Motor neuron (in vitro differentiated cells): ENCODE data around the gene CTNNA3. TPM values are rescaled to one million over a fixed set of nuclear protein-coding genes. Genes with fewer than 3 reads are reported as not detected.

Experiments used
- ATAC-seq, 8 experiments: fragments of 200-7000 bp; cut with Tn5 transposase; replicated peaks in 6 of 8; 2 replicates each; pipeline ENCODE4 v1.8.0; 2021; ENCODE audit warnings: mild to moderate bottlenecking in 8 of 8, moderate library complexity in 8 of 8
- H3K27ac ChIP-seq, 2 donors: fragments of 250-450 bp; sonication (Bioruptor Pico); 2 replicates each; pipeline ENCODE4 v1.9.0; 2021; ENCODE audit warnings: antibody characterized with exemption in 2 of 2, mild to moderate bottlenecking in 2 of 2, moderate library complexity in 1 of 2
- H3K4me1 ChIP-seq, 2 donors: fragments of 250-450 bp; sonication (Bioruptor Pico); replicated peaks in 1 of 2; 2 replicates each; pipeline ENCODE4 v1.6.1; 2021; ENCODE audit warnings: antibody characterized with exemption in 2 of 2, mild to moderate bottlenecking in 2 of 2, moderate library complexity in 1 of 2
- H3K4me3 ChIP-seq, 5 donors: fragments of 250-450 bp; sonication (Bioruptor Pico); 2 replicates each; pipeline ENCODE4 v1.9.0; 2021; ENCODE audit warnings: antibody characterized with exemption in 5 of 5, mild to moderate bottlenecking in 5 of 5, moderate library complexity in 4 of 5
- WGBS, 10 experiments: fragments of 450-650 bp; shearing (Covaris generic); methylation state at CpG; one replicate each; pipeline ENCODE4 v1.0.0; 2022; 5-methylcytosine and 5-hydroxymethylcytosine counted together
- in situ Hi-C, 9 experiments: fragments of 400-800 bp; cut with MboI; loops; one replicate each; pipeline ENCODE4 v1.15.0; 2021; ENCODE audit warnings: low sequenced_read_pairs in 9 of 9, low pct_unique_long_range_greater_than_20kb in 2 of 9; ENCODE audit not compliant: unreplicated experiment in 9 of 9
- total RNA-seq, 8 experiments: library from RNA; unstranded; fragments of 300-600 nt; gene quantifications; 2 replicates each; pipeline versions ENCODE4 v1.2.3 to v1.2.4, GENCODE V29; 2022

The CTNNA3 gene
- total RNA-seq, 8 experiments from 2014 or later, result 0.05 to 4.6 (median 0.48) TPM

DNA sequence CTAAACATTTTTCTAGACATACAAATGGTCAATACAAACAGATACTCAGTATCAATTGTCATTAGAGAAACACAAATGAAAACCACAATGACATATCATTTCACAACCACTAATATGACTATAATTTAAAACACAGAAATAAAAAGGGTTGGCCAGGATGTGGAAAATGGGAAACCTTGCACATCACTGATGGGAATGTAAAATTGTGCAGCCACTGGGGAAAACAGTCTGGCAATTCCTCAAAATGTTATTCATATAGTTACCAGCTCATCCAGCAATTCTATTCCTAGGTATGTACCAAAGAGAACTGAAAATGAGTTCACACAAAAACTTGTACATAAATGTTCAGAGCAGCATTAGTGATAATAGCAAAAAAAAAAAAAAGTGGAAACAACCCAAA, 876.3 kb downstream of the CTNNA3 start:
- H3K4me3 ChIP-seq, result no peak overlapping the region
- H3K4me1 ChIP-seq, result peaks cover 3 to 9% of the 10 kb centered on the region in 2 donors
- in situ Hi-C loops, result no loop called here
- H3K27ac ChIP-seq, result no peak overlapping the region
- no peak for ATAC-seq

DNA sequence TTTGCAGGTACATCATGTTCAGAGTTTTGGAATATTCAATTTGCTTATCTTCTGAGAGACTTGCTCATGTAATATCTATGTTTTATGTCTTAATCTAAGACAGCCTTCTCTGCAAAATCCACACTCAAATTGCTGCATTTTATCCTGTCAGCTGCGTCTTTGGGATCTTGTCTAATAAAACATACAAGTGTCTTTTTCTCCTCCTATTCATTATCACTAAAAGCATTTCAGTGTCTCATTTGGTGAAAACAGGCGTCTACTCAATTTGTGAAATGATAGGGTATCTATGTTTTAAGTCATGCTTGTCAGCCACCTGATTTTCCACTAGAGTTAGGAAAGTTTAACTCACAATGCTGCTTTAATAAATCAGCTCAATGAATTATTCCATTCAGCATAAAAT, 882.9 kb downstream of the CTNNA3 start:
- in situ Hi-C loops, result no loop called here
- no peak overlapping the region for H3K27ac ChIP-seq
- WGBS, 10 experiments, result 0 to 89% (median 58%) methylated on average over 1 to 2 of the region's 2 CpGs; no CpG with 5 or more reads in 1 of the 10 experiments
- ATAC-seq, result no peak
- peaks cover 0 to 6% of the 10 kb centered on the region in 2 donors for H3K4me1 ChIP-seq
- no peak overlapping the region for H3K4me3 ChIP-seq

DNA sequence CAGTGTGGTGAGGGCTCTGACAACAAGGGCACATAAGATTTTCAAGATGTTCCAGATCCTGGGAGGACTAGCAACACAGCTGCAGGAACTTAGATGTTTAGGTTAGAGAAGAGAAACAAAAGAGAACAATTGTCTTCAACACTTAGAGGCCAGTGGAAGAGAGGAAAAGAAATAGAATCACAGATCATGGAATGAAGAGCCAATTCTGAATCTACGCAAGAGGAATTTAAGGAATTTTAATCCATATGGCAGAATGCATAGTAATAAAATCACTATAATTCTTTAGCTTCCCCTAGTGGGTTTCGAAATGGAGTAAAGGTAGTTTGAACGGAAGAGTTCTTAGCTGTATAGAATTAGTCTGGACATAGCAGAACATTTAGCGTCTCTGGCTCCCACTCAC, 884.8 kb downstream of the CTNNA3 start:
- peaks cover 0 to 6% of the 10 kb centered on the region in 2 donors for H3K4me1 ChIP-seq
- H3K27ac ChIP-seq, result no peak overlapping the region
- in situ Hi-C loops, result no loop called here
- H3K4me3 ChIP-seq, result no peak overlapping the region
- no peak for ATAC-seq
- WGBS, 10 experiments, result 32 to 100% (median 87%) methylated on average over 1 to 4 of the region's 4 CpGs

DNA sequence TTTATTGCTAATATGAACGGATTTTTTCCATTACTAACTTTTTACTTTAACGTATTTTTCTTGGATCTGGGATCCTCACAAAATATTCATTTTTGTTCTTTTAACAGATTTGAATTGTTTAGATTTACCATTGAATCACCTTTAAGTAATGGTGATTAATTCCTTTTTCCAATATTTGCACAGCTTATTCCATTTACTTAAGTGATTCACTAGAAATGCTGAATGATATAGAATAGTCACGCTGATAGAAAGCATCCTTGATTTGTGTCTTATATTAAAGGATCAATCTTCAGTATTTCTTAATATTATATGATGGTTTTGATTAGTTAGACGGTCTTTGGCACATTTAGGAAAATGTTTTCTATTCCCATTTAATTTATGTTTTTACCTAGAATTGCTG, 886.6 kb downstream of the CTNNA3 start:
- in situ Hi-C loops, result no loop called here
- no peak overlapping the region for H3K27ac ChIP-seq
- H3K4me3 ChIP-seq, result no peak overlapping the region
- 36 to 100% (median 89%) methylated on average over 2 to 4 of the region's 4 CpGs for WGBS, 10 experiments
- H3K4me1 ChIP-seq, result peaks cover 0 to 11% of the 10 kb centered on the region in 2 donors
- no peak for ATAC-seq

DNA sequence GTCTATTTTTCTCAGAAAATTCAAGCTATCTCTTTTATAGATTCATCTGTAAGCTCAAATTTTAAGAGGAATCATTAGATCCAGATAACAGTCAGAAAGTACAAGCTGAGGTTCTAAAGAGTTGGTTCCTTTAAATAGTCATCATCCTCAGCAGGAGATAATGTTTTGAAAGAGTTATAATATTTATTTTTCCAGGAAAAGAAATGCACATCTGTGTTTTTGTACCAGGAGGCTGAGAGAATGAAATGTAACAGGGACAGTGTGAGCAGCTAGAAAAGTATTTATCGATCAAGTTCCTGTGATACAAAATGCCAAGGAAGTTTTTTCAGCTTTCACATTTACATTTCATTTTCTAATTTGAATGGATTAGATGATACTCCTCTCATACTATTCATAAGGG, 890.4 kb downstream of the CTNNA3 start:
- in situ Hi-C loops, result no loop called here
- no peak for ATAC-seq
- 14 to 100% (median 95%) methylated on average over 1 of the region's 1 CpG; no CpG with 5 or more reads in 2 of the 10 experiments for WGBS, 10 experiments
- Histone ChIP-seq H3K4me3 (no peak overlapping the region), H3K27ac (no peak overlapping the region), H3K4me1 (peaks cover 0 to 5% of the 10 kb centered on the region in 2 donors)

DNA sequence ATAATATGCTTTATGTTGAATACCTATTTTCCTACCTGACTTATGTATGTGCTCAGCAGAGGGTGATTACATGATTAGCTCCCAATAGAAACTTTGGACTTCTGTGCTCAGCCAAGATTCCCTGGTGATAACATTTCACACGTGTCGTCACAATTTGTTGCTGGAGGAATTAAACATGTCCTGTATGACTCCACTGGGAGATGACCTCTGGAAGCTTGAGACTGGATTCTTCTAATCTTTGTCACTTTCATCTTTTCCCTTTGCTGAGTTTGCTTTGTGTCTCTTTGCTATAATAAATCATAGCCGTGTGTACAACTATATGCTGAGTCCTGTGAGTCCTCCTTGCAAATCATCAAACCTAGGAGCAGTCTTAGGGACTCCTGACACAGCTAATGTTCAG, 891.0 kb downstream of the CTNNA3 start:
- no peak overlapping the region for H3K4me3 ChIP-seq
- 20 to 71% (median 40%) methylated on average over 1 to 3 of the region's 3 CpGs; no CpG with 5 or more reads in 1 of the 10 experiments for WGBS, 10 experiments
- ATAC-seq, result peak in 5 of 8 experiments; percentile 35 to 84 (median 77)
- in situ Hi-C loops, result no loop called here
- peaks cover 0 to 5% of the 10 kb centered on the region in 2 donors for H3K4me1 ChIP-seq
- no peak overlapping the region for H3K27ac ChIP-seq

DNA sequence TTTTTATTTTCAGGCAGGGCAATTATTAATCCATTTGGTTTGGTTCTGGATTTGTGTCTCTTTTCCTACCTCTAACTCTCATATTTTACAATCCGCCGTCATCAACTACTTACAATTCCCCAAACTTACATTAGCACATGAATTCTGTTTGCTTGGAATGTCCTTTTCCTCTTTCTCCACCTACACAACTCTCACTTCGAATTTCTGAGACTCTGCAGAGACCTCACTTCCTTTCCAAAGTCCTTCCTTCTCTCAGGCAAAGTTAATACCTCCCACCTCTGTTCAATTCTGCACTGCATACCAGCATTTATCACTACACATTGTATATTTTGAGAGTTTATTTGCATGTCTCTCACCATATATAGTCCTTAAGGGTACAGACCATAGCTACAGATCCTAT, 892.8 kb downstream of the CTNNA3 start:
- 3 to 73% (median 44%) methylated on average over 3 of the region's 3 CpGs; no CpG with 5 or more reads in 1 of the 10 experiments for WGBS, 10 experiments
- Histone ChIP-seq H3K4me3 (no peak overlapping the region), H3K27ac (no peak overlapping the region), H3K4me1 (peaks cover 0 to 5% of the 10 kb centered on the region in 2 donors)
- in situ Hi-C loops, result no loop called here
- ATAC-seq, result no peak

DNA sequence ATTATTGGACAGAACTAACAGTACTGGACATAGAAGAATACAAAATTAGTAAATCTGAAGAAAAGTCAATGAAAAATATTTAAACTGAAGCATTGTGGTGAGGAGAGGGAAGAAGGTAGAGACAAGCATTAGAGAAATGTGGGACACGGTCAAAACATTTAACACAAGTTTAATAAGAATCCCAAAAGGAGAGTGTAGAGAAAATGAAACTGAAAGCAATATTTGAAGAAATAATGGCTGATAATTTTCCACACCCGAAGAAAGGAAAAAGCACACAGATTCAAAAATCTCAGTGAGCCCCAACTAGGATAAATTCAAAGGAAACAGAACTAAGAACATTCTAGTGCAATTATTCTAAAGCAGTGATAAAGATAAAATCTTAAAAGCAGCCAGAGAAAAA, 896.5 kb downstream of the CTNNA3 start:
- H3K27ac ChIP-seq, result no peak overlapping the region
- in situ Hi-C loops, result no loop called here
- no peak for ATAC-seq
- H3K4me1 ChIP-seq, result no peaks in the 10 kb centered on the region
- 0 to 100% (median 81%) methylated on average over 1 to 2 of the region's 2 CpGs for WGBS, 10 experiments
- no peak overlapping the region for H3K4me3 ChIP-seq

DNA sequence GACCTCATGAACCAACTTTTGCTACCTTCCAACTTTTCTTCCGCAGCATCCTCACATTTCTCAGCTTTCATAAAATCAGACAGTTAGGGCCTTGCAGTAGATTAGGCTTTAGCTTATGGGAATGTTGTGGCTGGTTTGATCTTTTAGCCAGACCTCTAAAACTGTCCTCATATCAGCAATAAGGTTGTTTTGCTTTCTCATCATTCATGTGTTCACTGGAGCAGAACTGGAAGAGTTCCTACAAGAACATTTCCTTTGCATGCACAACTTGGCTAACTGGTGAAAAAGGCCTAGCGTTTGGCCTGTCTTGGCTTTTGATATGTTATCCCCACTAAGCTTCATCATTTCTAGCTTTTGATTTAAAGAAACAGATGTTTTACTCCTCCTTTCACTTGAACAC, 900.1 kb downstream of the CTNNA3 start:
- 27 to 100% (median 86%) methylated on average over 1 to 2 of the region's 2 CpGs; no CpG with 5 or more reads in 1 of the 10 experiments for WGBS, 10 experiments
- Histone ChIP-seq H3K4me1 (no peaks in the 10 kb centered on the region), H3K27ac (no peak overlapping the region), H3K4me3 (no peak overlapping the region)
- no peak for ATAC-seq
- in situ Hi-C loops, result no loop called here

DNA sequence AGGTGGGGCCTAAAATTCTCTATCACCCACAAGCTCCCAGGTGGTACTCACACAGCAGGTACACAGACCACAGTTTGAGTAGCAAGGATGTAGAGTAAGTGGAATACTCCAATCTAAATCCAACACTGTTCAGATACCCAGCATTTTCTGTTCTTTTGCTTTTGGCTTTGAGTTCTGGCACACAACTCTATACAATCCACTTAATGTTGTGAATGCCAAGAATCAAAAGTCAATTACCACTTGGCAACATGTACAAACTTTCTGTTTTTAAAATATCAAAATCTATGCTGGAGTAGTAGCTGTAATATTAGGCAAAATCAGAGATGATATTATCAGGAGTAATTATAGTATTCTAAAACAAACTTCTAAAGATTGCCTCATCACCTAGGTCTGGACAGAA, 903.6 kb downstream of the CTNNA3 start:
- no peak overlapping the region for H3K4me3 ChIP-seq
- in situ Hi-C loops, result no loop called here
- ATAC-seq, result no peak
- no peak overlapping the region for H3K27ac ChIP-seq
- peaks cover 0 to 15% of the 10 kb centered on the region in 2 donors for H3K4me1 ChIP-seq

DNA sequence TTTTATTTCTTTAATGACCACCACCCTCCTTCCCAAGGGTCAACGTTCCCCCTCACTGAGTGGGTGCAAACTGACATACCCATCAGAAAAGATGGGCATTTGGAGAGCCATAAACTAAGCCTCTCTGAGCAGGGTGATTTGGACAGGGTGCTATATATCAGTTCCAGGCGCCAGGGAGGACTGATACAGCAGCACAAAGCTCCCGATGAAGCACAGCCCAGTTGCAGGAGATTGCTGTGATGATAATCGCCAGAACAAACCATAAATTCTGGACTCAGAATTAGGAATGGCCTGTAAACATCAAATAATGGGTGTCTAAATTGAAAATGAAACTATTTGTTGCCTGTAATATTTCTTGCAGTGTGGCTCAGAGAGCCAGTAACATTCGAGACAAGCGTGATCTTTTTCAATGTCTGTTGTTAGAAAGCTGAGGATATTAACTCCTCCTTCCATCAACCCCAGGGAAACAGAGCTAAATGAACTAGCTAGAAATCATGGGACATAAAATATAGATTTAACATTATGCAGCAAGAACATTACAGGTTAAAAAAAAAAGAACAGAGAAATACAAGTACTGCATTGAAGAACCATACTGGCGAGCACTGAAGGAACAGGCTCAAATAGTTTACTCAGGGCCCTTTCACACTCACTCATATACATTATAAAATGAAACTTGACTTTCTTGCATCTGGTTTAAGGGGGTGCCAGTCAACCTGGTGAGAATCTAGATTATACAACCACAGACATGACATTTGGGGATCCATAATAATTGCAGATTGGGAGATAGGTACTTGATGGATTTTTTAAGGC, 907.6 kb downstream of the CTNNA3 start:
- WGBS, 10 experiments, result 0 to 83% (median 74%) methylated on average over 1 to 7 of the region's 7 CpGs; no CpG with 5 or more reads in 1 of the 10 experiments
- in situ Hi-C loops, result no loop called here
- peak in 5 of 8 experiments; percentile 67 to 95 (median 82) for ATAC-seq
- Histone ChIP-seq H3K4me1 (peaks cover 0 to 16% of the 10 kb centered on the region in 2 donors), H3K27ac (peak overlapping the region; percentile 34 to 36), H3K4me3 (no peak overlapping the region)

DNA sequence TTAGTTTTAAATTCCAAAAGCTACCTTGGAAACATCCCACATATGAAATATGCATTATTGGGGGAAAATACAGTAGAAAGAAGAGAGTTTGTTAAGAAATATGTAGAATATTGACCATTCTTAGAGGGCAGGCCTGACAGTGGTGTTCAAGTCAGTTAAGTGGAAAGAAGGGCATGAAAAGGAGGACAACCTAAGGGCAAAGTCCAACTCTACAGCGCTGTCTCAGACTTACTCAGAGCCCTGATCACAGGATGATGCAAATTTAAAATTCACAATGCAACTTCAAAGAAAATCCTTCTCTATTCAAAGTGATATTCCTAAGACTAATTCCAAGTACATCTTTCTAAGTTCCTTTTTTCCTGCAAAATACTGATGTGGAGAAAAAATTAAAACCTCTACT, 909.3 kb downstream of the CTNNA3 start:
- in situ Hi-C loops, result no loop called here
- Histone ChIP-seq H3K4me3 (no peak overlapping the region), H3K4me1 (peaks cover 0 to 16% of the 10 kb centered on the region in 2 donors), H3K27ac (no peak overlapping the region)
- ATAC-seq, result peak in 1 of 8 experiments; percentile 58
- WGBS, 10 experiments, result 0 to 100% (median 86%) methylated on average over 1 of the region's 1 CpG; no CpG with 5 or more reads in 5 of the 10 experiments

DNA sequence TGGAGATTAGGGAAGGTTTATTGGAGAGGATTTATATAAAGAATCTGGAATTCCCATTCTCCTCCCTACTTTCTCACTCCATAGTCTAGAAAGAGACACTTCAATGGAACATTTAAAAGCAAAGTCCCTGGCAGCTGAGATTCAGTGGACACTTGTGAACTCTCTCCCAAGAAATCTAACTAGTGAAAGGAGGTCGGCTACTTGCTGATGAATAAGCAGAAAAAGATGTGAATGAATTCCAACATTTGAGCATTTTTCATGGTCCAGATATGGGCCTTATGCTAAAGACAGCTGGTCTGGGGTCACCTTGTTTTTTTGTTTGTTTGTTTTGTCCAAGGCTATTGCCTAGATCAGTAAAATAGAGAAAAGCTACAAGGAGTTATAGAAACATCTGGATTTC, 911.2 kb downstream of the CTNNA3 start:
- Histone ChIP-seq H3K4me3 (no peak overlapping the region), H3K4me1 (peaks cover 0 to 16% of the 10 kb centered on the region in 2 donors), H3K27ac (no peak overlapping the region)
- no peak for ATAC-seq
- in situ Hi-C loops, result no loop called here
- WGBS, 10 experiments, result 0 to 91% (median 45%) methylated on average over 1 of the region's 1 CpG; no CpG with 5 or more reads in 4 of the 10 experiments

DNA sequence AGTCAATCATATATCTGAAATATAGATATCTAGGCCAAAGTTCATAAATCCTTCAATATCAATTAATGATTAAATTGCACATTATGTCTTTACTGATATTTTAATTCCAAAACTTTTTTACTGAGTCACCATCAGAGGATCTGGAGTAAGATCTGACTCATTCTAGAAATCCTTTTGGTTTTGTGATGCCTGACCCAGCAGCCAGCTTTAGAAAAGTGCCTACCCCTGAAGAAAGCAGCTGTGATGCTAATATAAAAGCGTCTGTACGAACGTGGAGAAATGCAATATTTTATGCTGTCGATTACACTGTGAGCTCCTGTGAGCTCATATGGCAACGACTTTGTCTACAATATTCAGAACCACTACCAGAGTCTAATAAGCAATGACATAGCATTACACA, 912.7 kb downstream of the CTNNA3 start:
- ATAC-seq, result peak in 2 of 8 experiments; percentile 28 to 50
- 20 to 88% (median 52%) methylated on average over 1 to 5 of the region's 5 CpGs; no CpG with 5 or more reads in 1 of the 10 experiments for WGBS, 10 experiments
- H3K4me1 ChIP-seq, result peaks cover 2 to 14% of the 10 kb centered on the region in 2 donors
- no peak overlapping the region for H3K27ac ChIP-seq
- no peak overlapping the region for H3K4me3 ChIP-seq
- in situ Hi-C loops, result no loop called here
